Uterus (tissue), 2 donors: Measurements from ENCODE around the gene IQGAP2.

ENCODE experiments used
- CTCF ChIP-seq, 4 experiments: fragments of 200-600 bp in 2 of 4; fragments of 450-650 bp in 2 of 4; sonication (generic) in 2 of 4; IDR thresholded peaks; one replicate each; pipeline ENCODE4 v1.5.1; 2016 to 2019; ENCODE audit warnings: antibody characterized with exemption in 4 of 4, mild to moderate bottlenecking in 2 of 4, moderate library complexity in 1 of 4
- POLR2A ChIP-seq, 2 donors: fragments of 450-650 bp; IDR thresholded peaks; one replicate each; pipeline ENCODE4 v1.6.1; 2016; ENCODE audit warnings: antibody characterized with exemption in 2 of 2, mild to moderate bottlenecking in 1 of 2, moderate library complexity in 1 of 2

- peak; percentile 9 to 59 (median 34) for TF ChIP-seq CTCF (IDR thresholded peaks at IDR 0.05)
- TF ChIP-seq POLR2A (IDR thresholded peaks at IDR 0.05) = no peak
Observed at GRCh38 chr5:76641514-76642120, 238.5 kb downstream of the IQGAP2 start.
